HepG2 (cell line): ENCODE measurements around the gene ISOC2.

Experiments
- CTCF ChIP-seq: sonication (generic); formaldehyde crosslinking; IDR thresholded peaks from 2 replicates; pipeline ENCODE4 v1.5.0; 2020; ENCODE audit warnings: mild to moderate bottlenecking, missing genetic modification reagents, moderate library complexity
- ESRRA ChIP-seq: sonication (generic); formaldehyde crosslinking; IDR thresholded peaks from 2 replicates; pipeline ENCODE4 v1.5.1; 2020; ENCODE audit warnings: mild to moderate bottlenecking, low read depth, missing genetic modification reagents
- EZH2 ChIP-seq: conservative IDR thresholded peaks from 2 replicates; pipeline ENCODE4 v1.6.1; 2012; ENCODE audit warnings: mild to moderate bottlenecking, low read depth, low read length, moderate library complexity
- HMGXB4 ChIP-seq, 2 experiments: sonication (generic) in 1 of 2; formaldehyde crosslinking in 1 of 2; IDR thresholded peaks; 2 replicates each; pipeline versions ENCODE4 v1.4.0 to v1.6.1; 2018 to 2020; ENCODE audit warnings: missing genetic modification reagents in 2 of 2, borderline replicate concordance in 1 of 2, low read depth in 1 of 2, mild to moderate bottlenecking in 1 of 2, missing biosample characterization in 1 of 2
- JUNB ChIP-seq: sonication (generic); formaldehyde crosslinking; IDR thresholded peaks from 2 replicates; pipeline ENCODE4 v1.8.0; 2022; ENCODE audit warnings: missing genetic modification reagents, mild to moderate bottlenecking, borderline replicate concordance
- MAFK ChIP-seq, 2 experiments: IDR thresholded peaks in 1 of 2; conservative IDR thresholded peaks in 1 of 2; 2 replicates each; pipeline ENCODE4 v1.6.1; 2011; ENCODE audit warnings: improper control_type of control experiment in 2 of 2, low read length in 2 of 2
- NR2C2 ChIP-seq: sonication (generic); formaldehyde crosslinking; IDR thresholded peaks from 2 replicates; pipeline ENCODE4 v1.4.0; 2020; ENCODE audit warnings: missing genetic modification reagents, mild to moderate bottlenecking, moderate library complexity, borderline replicate concordance
- POLR2A ChIP-seq, 2 experiments: IDR thresholded peaks; 2 replicates each; pipeline ENCODE4 v1.6.1; 2011; ENCODE audit warnings: low read depth in 2 of 2, low read length in 2 of 2, mild to moderate bottlenecking in 1 of 2, moderate library complexity in 1 of 2; ENCODE audit not compliant: insufficient read depth in 1 of 2
- POLR2AphosphoS5 ChIP-seq: IDR thresholded peaks from 2 replicates; pipeline ENCODE4 v1.6.1; 2012; ENCODE audit warnings: low read depth, low read length
- RFX5 ChIP-seq: IDR thresholded peaks from 2 replicates; pipeline ENCODE4 v1.6.1; 2011; ENCODE audit warnings: low read depth, low read length, improper control_type of control experiment
- SUZ12 ChIP-seq: fragments of 150-350 bp; IDR thresholded peaks from 2 replicates; pipeline ENCODE4 v1.6.1; 2014; ENCODE audit warnings: low read depth, low read length
- UBTF ChIP-seq: sonication (generic); formaldehyde crosslinking; IDR thresholded peaks from 2 replicates; pipeline ENCODE4 v1.4.0; 2020; ENCODE audit warnings: mild to moderate bottlenecking, missing genetic modification reagents
- ZBTB43 ChIP-seq: sonication (generic); formaldehyde crosslinking; conservative IDR thresholded peaks from 2 replicates; pipeline ENCODE4 v1.4.0; 2020; ENCODE audit warnings: missing genetic modification reagents
- ZSCAN9 ChIP-seq: IDR thresholded peaks from 2 replicates; pipeline ENCODE4 v1.6.1; 2016; ENCODE audit warnings: borderline replicate concordance

GRCh38 chr19:55447421-55448174 is 13.8 kb downstream of the ISOC2 start:
- TF ChIP-seq JUNB (CRISPR knock-in tag) (no peak), RFX5 (no peak), ZSCAN9 (CRISPR knock-in tag) (no peak), POLR2AphosphoS5 (no peak), POLR2A (IDR thresholded peaks at IDR 0.05; ENCODE audit: insufficient read depth in 1 of 2, low read depth in 2 of 2, low read length in 2 of 2) (no peak), ZBTB43 (CRISPR knock-in tag) (no peak), UBTF (CRISPR knock-in tag) (no peak), CTCF (CRISPR knock-in tag) (0 out of 2 replicates have a peak, but pooled peaks have one; percentile 20), SUZ12 (no peak), NR2C2 (no peak), HMGXB4 (CRISPR knock-in tag; IDR thresholded peaks at IDR 0.05; ENCODE audit: borderline replicate concordance in 1 of 2, low read depth in 1 of 2) (no peak), EZH2 (no peak), ESRRA (no peak), MAFK (conservative IDR thresholded peaks at IDR 0.05 in 1 of 2, IDR thresholded peaks at IDR 0.05 in 1 of 2; ENCODE audit: low read length in 2 of 2) (no peak)
